HepG2 (cell line): ENCODE measurements around the gene WDR27. TPM values are rescaled to one million over a fixed set of nuclear protein-coding genes. Genes with fewer than 3 reads are reported as not detected.
"Not testable (repeated sequence)": the region's sequence is repeated elsewhere in the genome, so short reads cannot be mapped to it uniquely, and the experiment has no call there.

Source experiments
- ATAC-seq: fragments of 200-7000 bp; cut with Tn5 transposase; 3 replicates; pipeline ENCODE4 v1.9.1; 2020; ENCODE audit warnings: mild to moderate bottlenecking, moderate library complexity
- BruUV-seq: library from RNA; stranded (reverse); fragments of 400-500 nt; replicated peaks from 2 replicates; lab custom pipeline; 2021; lab: Mats Ljungman, UMichigan
- CTCF ChIA-PET: fragments of 300-600 bp; formaldehyde crosslinking; extraction: SDS; loops from one replicate; lab custom pipeline; 2021; ENCODE audit warnings: low total read pairs, inconsistent platforms, low intra/inter-chr PET ratio; lab: Yijun Ruan, JAX
- POLR2A ChIA-PET: fragments of 350-600 bp; sonication (Branson Sonifier 250); formaldehyde crosslinking; loops from one replicate; lab custom pipeline; 2020; ENCODE audit warnings: antibody characterized with exemption, inconsistent platforms; lab: Yijun Ruan, JAX
- DNase-seq: peaks from one replicate; pipeline ENCODE4 v3.0.0-alpha.2; 2015; ENCODE audit warnings: low spot score
- FAIRE-seq: peaks from 3 replicates; lab custom pipeline; 2011; peaks lifted over from hg19 to GRCh38; lab: Jason Lieb, UNC
- H2AFZ ChIP-seq: one replicate; pipeline ENCODE4 v1.6.1; 2011; ENCODE audit warnings: low read length, inconsistent platforms
- H3K27ac ChIP-seq: fragments of 300-600 bp; 3 replicates; pipeline ENCODE4 v1.8.0; 2011; ENCODE audit warnings: mixed run types, mild to moderate bottlenecking, mixed read lengths, low read length, inconsistent platforms; ENCODE audit not compliant: insufficient read depth; ENCODE audit errors: extremely low read length
- H3K27me3 ChIP-seq, 2 experiments: fragments of 200-600 bp in 1 of 2; 2 replicates in 1 of 2; 3 replicates in 1 of 2; pipeline versions ENCODE4 v1.6.0 to v1.8.0; 2011; ENCODE audit warnings: low read length in 2 of 2, mild to moderate bottlenecking in 2 of 2, moderate library complexity in 2 of 2, inconsistent platforms in 1 of 2; ENCODE audit not compliant: insufficient read depth in 2 of 2, control insufficient read depth in 1 of 2
- H3K36me3 ChIP-seq, 2 experiments: fragments of 200-600 bp in 1 of 2; replicated peaks in 1 of 2; 2 replicates in 1 of 2; 3 replicates in 1 of 2; pipeline versions ENCODE4 v1.5.1 to v1.8.0; 2011; ENCODE audit warnings: low read length in 2 of 2, inconsistent platforms in 1 of 2; ENCODE audit not compliant: insufficient read depth in 2 of 2, control insufficient read depth in 1 of 2
- H3K4me1 ChIP-seq: 2 replicates; pipeline ENCODE4 v1.5.1; 2012; ENCODE audit warnings: low read length, inconsistent platforms; ENCODE audit not compliant: insufficient read depth
- H3K4me2 ChIP-seq: 2 replicates; pipeline ENCODE4 v1.6.0; 2011; ENCODE audit warnings: low read depth, low read length, inconsistent platforms
- H3K4me3 ChIP-seq, 3 experiments: fragments of 200-600 bp in 1 of 3; sonication (generic), shearing (Covaris generic) in 1 of 3; replicated peaks in 1 of 3; 2 replicates each; pipeline ENCODE4 v1.5.1; 2011 to 2016; ENCODE audit warnings: low read length in 3 of 3, inconsistent platforms in 2 of 3, low read depth in 2 of 3, mild to moderate bottlenecking in 2 of 3, control low read depth in 1 of 3, mixed read lengths in 1 of 3; ENCODE audit not compliant: insufficient read depth in 1 of 3
- H3K79me2 ChIP-seq: one replicate; pipeline ENCODE4 v1.6.1; 2011; ENCODE audit warnings: low read length, inconsistent platforms; ENCODE audit not compliant: insufficient read depth
- H3K9ac ChIP-seq: 2 replicates; pipeline ENCODE4 v1.6.0; 2011; ENCODE audit warnings: mild to moderate bottlenecking, low read depth, low read length, inconsistent platforms; ENCODE audit not compliant: insufficient read depth
- H3K9me3 ChIP-seq: 2 replicates; pipeline ENCODE4 v1.5.1; 2012; ENCODE audit warnings: mild to moderate bottlenecking, low read length
- H4K20me1 ChIP-seq: 2 replicates; pipeline ENCODE4 v1.6.0; 2011; ENCODE audit warnings: inconsistent platforms, mild to moderate bottlenecking, low read length, moderate library complexity; ENCODE audit not compliant: insufficient read depth
- FOXA1 ChIP-seq, 2 experiments: fragments of 450-650 bp in 1 of 2; sonication (generic) in 1 of 2; formaldehyde crosslinking in 1 of 2; IDR thresholded peaks; 2 replicates each; pipeline versions ENCODE4 v1.4.0 to v1.6.1; 2016 to 2020; ENCODE audit warnings: missing genetic modification reagents in 1 of 2
- HIVEP1 ChIP-seq: sonication (generic); formaldehyde crosslinking; IDR thresholded peaks from 2 replicates; pipeline ENCODE4 v1.4.0; 2020; ENCODE audit warnings: mild to moderate bottlenecking, missing genetic modification reagents
- HOXA5 ChIP-seq: sonication (generic); formaldehyde crosslinking; IDR thresholded peaks from 2 replicates; pipeline ENCODE4 v1.4.0; 2020; ENCODE audit warnings: missing genetic modification reagents
- MTERF4 ChIP-seq: sonication (generic); formaldehyde crosslinking; IDR thresholded peaks from 2 replicates; pipeline ENCODE4 v1.8.0; 2023; ENCODE audit warnings: mild to moderate bottlenecking, missing genetic modification reagents
- SAFB2 ChIP-seq: sonication (generic); formaldehyde crosslinking; IDR thresholded peaks from 2 replicates; pipeline ENCODE4 v1.5.1; 2020; ENCODE audit warnings: missing genetic modification reagents, low read depth, mild to moderate bottlenecking, borderline replicate concordance
- TSC22D2 ChIP-seq: sonication (generic); formaldehyde crosslinking; IDR thresholded peaks from 2 replicates; pipeline ENCODE4 v1.5.1; 2020; ENCODE audit warnings: missing genetic modification reagents, mild to moderate bottlenecking, borderline replicate concordance
- ZHX2 ChIP-seq, 2 experiments: sonication (generic) in 1 of 2; formaldehyde crosslinking in 1 of 2; IDR thresholded peaks; 2 replicates each; pipeline versions ENCODE4 v1.6.1 to v1.9.0; 2014 to 2022; ENCODE audit warnings: antibody characterized with exemption in 1 of 2, borderline replicate concordance in 1 of 2, inconsistent platforms in 1 of 2, low read depth in 1 of 2, missing genetic modification reagents in 1 of 2
- ZNF18 ChIP-seq: sonication (generic); formaldehyde crosslinking; IDR thresholded peaks from 2 replicates; pipeline ENCODE4 v1.8.0; 2022; ENCODE audit warnings: mild to moderate bottlenecking, missing genetic modification reagents; ENCODE audit not compliant: insufficient replicate concordance
- ZNF724P ChIP-seq: sonication (generic); formaldehyde crosslinking; IDR thresholded peaks from 2 replicates; pipeline ENCODE4 v1.8.0; 2022; ENCODE audit warnings: missing genetic modification reagents, borderline replicate concordance
- WGBS: methylation state at CpG from one replicate; pipeline ENCODE4 v1.1.6; 2017; ENCODE audit warnings: low lambda C conversion rate; 5-methylcytosine and 5-hydroxymethylcytosine counted together
- in situ Hi-C: cut with HindIII; loops from 2 replicates; pipeline ENCODE4 v1.10.0; 2017; ENCODE audit warnings: low pct_unique_long_range_greater_than_20kb; ENCODE audit not compliant: extremely low pct_ligation_motif_present
- intact Hi-C: fragments of 100-400 bp; cut with micrococcal nuclease; formaldehyde crosslinking; loops from one replicate; pipeline ENCODE4 v1.10.0; 2022; ENCODE audit not compliant: unreplicated experiment
- polyA plus RNA-seq, 8 experiments: library from polyadenylated mRNA; depleted of rRNA in 3 of 8; stranded (reverse) in 7 of 8; unstranded in 1 of 8; fragments of >200 nt; fragmentation: Illumina TruSeq in 4 of 8; extraction: Trizol in 4 of 8; gene quantifications; 2 replicates each; pipeline versions ENCODE4 v1.2.1 to v1.2.3, GENCODE V29; 2011 to 2016; ENCODE audit warnings: low read depth in 4 of 8, missing spikeins in 1 of 8, mixed read lengths in 1 of 8; ENCODE audit not compliant: insufficient read depth in 1 of 8
- total RNA-seq, 5 experiments: library from RNA; depleted of rRNA; stranded (reverse); fragments of >200 nt; fragmentation: Illumina TruSeq; extraction: Trizol; gene quantifications; 2 replicates each; pipeline ENCODE4 v1.2.3, GENCODE V29; 2016; ENCODE audit warnings: low read depth in 1 of 5

Gene WDR27
- total and polyA plus RNA-seq, 2 of the 13 experiments (the other 11 are each of a cell fraction or from before 2014, with no cell fraction given) = 34.1 to 80.3 TPM

GRCh38 chr6:169645459-169645858, 56.4 kb downstream of the WDR27 start:
- H3K4me2 ChIP-seq, H3K79me2 ChIP-seq, H3K36me3 ChIP-seq, POLR2A ChIA-PET, ATAC-seq, intact Hi-C loops, H3K4me1 ChIP-seq, FAIRE-seq, H4K20me1 ChIP-seq, H2AFZ ChIP-seq, H3K9me3 ChIP-seq, H3K9ac ChIP-seq, DNase-seq, H3K27ac ChIP-seq, in situ Hi-C loops, CTCF ChIA-PET, BruUV-seq, H3K4me3 ChIP-seq, H3K27me3 ChIP-seq: not testable (repeated sequence)
- peak; percentile 21 for TF ChIP-seq ZNF18
- WGBS = 96% methylated on average over 5 of the region's 5 CpGs

GRCh38 chr6:169643521-169643920, 58.3 kb downstream of the WDR27 start:
- Histone ChIP-seq H2AFZ (no peak overlapping the region), H3K79me2 (no peaks in the 10 kb centered on the region), H3K4me2 (no peak overlapping the region), H3K27me3 (no peaks in the 10 kb centered on the region), H3K36me3 (peaks cover 0 to 4% of the 10 kb centered on the region in 2 experiments; a peak in 2 of 5 replicates), H3K9me3 (no peaks in the 10 kb centered on the region), H4K20me1 (no peaks in the 10 kb centered on the region), H3K9ac (no peak overlapping the region), H3K27ac (no peak overlapping the region), H3K4me3 (no peak overlapping the region), H3K4me1 (no peaks in the 10 kb centered on the region)
- CTCF ChIA-PET = no interaction called here
- FAIRE-seq (no peak), ATAC-seq (no peak), DNase-seq (no peak)
- POLR2A ChIA-PET = no interaction called here
- no TSS peak for BruUV-seq
- in situ Hi-C loops (no loop called here), intact Hi-C loops (no loop called here)
- 83% methylated on average over 1 of the region's 1 CpG for WGBS
- TF ChIP-seq SAFB2 (no peak), FOXA1 (IDR thresholded peaks at IDR 0.05) (no peak), FOXA1 (CRISPR knock-in tag; IDR thresholded peaks at IDR 0.05) (no peak), ZHX2 (IDR thresholded peaks at IDR 0.05; ENCODE audit: low read depth) (no peak), ZHX2 (CRISPR knock-in tag; IDR thresholded peaks at IDR 0.05; ENCODE audit: borderline replicate concordance) (no peak), HIVEP1 (no peak), TSC22D2 (no peak), MTERF4 (no peak), HOXA5 (no peak), ZNF724P (CRISPR knock-in tag) (no peak)
